Heart left ventricle (tissue), 13 donors: Measurements from ENCODE around the gene HMCN2.

Experiments
- CTCF ChIP-seq, 12 donors: fragments of 200-600 bp; sonication (generic) in 4 of 12; IDR thresholded peaks; one replicate each; pipeline versions ENCODE4 v1.5.0 to v1.8.0; 2018 to 2022; ENCODE audit warnings: antibody characterized with exemption in 12 of 12, mild to moderate bottlenecking in 5 of 12
- POLR2A ChIP-seq, 2 donors: fragments of 450-650 bp; IDR thresholded peaks; one replicate each; pipeline ENCODE4 v1.6.1; 2017; ENCODE audit warnings: antibody characterized with exemption in 2 of 2, mild to moderate bottlenecking in 2 of 2, moderate library complexity in 2 of 2
- donor health status: ischemic (EF 13 %, LVEDD 7.1; RV severe dilation, severe dysfunction).
- donor health status: DM: no; HTN: yes; CAD: no.
- donor health status: DM: no; HTN: no; CAD: no.
- donor health status: ischemic (EF 25% LVEDD 6.9; RV normal size, moderate dysfunction).
- donor health status: ischemic (EF 25% LVEDD 5.7; RV mildly dilated, moderate dysfunction).
- donor health status: ischemic (EF 35%, LVEDD 5.7; RV mildly dilated, moderate dysfunction).
- donor health status: nonischemic (EF 11% LVEDD 7.7; RV severe dilation, severe dysfunction).
- donor health status: DM: yes; HTN: yes; CAD: no.
- donor health status: PGD.
- donor health status: ischemic (EF 29% LVEDD 5.4; RV normal size, mild dysfunction).
- donor health status: nonischemic (EF 23%, LVEDD 6.1; RV moderate dilation, normal function).

GRCh38 chr9:130443840-130444492 is 178.4 kb downstream of the HMCN2 start:
- TF ChIP-seq POLR2A (IDR thresholded peaks at IDR 0.05): no peak
- TF ChIP-seq CTCF (IDR thresholded peaks at IDR 0.05): no peak
